ENCODE data around the gene CEACAM1. TPM values are rescaled to one million over a fixed set of nuclear protein-coding genes. Genes with fewer than 3 reads are reported as not detected.

Gene CEACAM1
- total RNA-seq, 1 donor: not detected

GRCh38 chr19:42555801-42556200 is 27.5 kb upstream of the CEACAM1 start:
- Histone ChIP-seq H3K4me3 (ENCODE audit: insufficient read depth, low read length) (no peak overlapping the region), H3K9me3 (ENCODE audit: low read depth, low read length) (peaks cover 2% of the 10 kb centered on the region), H3K4me2 (ENCODE audit: insufficient read depth, low read length) (no peak overlapping the region), H3K27me3 (ENCODE audit: insufficient read depth, low read length) (peaks cover 51% of the 10 kb centered on the region), H3K79me2 (ENCODE audit: insufficient read depth, low read length) (no peaks in the 10 kb centered on the region), H3K36me3 (ENCODE audit: insufficient read depth, low read length) (no peaks in the 10 kb centered on the region), H2AFZ (ENCODE audit: low read length) (no peak overlapping the region), H4K20me1 (ENCODE audit: insufficient read depth, low read length) (peaks cover 11% of the 10 kb centered on the region), H3K4me1 (ENCODE audit: insufficient read depth, low read length) (no peaks in the 10 kb centered on the region), H3K27ac (ENCODE audit: low read depth, low read length) (no peak overlapping the region)
- peak; percentile 8 for DNase-seq (ENCODE audit: insufficient read length, low spot score, missing footprints)
- TF ChIP-seq CTCF (IDR thresholded peaks at IDR 0.05; ENCODE audit: extremely low read depth, low read depth, low read length): no peak

GRCh38 chr19:42555317-42555716 is 27.0 kb upstream of the CEACAM1 start:
- Histone ChIP-seq H3K79me2 (ENCODE audit: insufficient read depth, low read length) (no peaks in the 10 kb centered on the region), H3K4me2 (ENCODE audit: insufficient read depth, low read length) (no peak overlapping the region), H3K4me1 (ENCODE audit: insufficient read depth, low read length) (no peaks in the 10 kb centered on the region), H3K9me3 (ENCODE audit: low read depth, low read length) (peaks cover 2% of the 10 kb centered on the region), H3K27me3 (ENCODE audit: insufficient read depth, low read length) (peaks cover 50% of the 10 kb centered on the region), H4K20me1 (ENCODE audit: insufficient read depth, low read length) (peaks cover 11% of the 10 kb centered on the region), H3K4me3 (ENCODE audit: insufficient read depth, low read length) (no peak overlapping the region), H2AFZ (ENCODE audit: low read length) (no peak overlapping the region), H3K36me3 (ENCODE audit: insufficient read depth, low read length) (no peaks in the 10 kb centered on the region), H3K27ac (ENCODE audit: low read depth, low read length) (no peak overlapping the region)
- peak; percentile 19 for DNase-seq (ENCODE audit: insufficient read length, low spot score, missing footprints)
- TF ChIP-seq CTCF (IDR thresholded peaks at IDR 0.05; ENCODE audit: extremely low read depth, low read depth, low read length): no peak

- no peak for TF ChIP-seq CTCF (IDR thresholded peaks at IDR 0.05; ENCODE audit: extremely low read depth, low read depth, low read length)
- peaks cover 11% of the 10 kb centered on the region for H4K20me1 ChIP-seq (ENCODE audit: insufficient read depth, low read length)
- peaks cover 43% of the 10 kb centered on the region for H3K27me3 ChIP-seq (ENCODE audit: insufficient read depth, low read length)
- H3K27ac ChIP-seq (ENCODE audit: low read depth, low read length): no peak overlapping the region
- no peaks in the 10 kb centered on the region for H3K79me2 ChIP-seq (ENCODE audit: insufficient read depth, low read length)
- no peaks in the 10 kb centered on the region for H3K4me1 ChIP-seq (ENCODE audit: insufficient read depth, low read length)
- H3K36me3 ChIP-seq (ENCODE audit: insufficient read depth, low read length): no peaks in the 10 kb centered on the region
- peaks cover 2% of the 10 kb centered on the region for H3K9me3 ChIP-seq (ENCODE audit: low read depth, low read length)
- H3K4me3 ChIP-seq (ENCODE audit: insufficient read depth, low read length): no peak overlapping the region
- H2AFZ ChIP-seq (ENCODE audit: low read length): no peak overlapping the region
- peak; percentile 65 for DNase-seq (ENCODE audit: insufficient read length, low spot score, missing footprints)
- H3K4me2 ChIP-seq (ENCODE audit: insufficient read depth, low read length): no peak overlapping the region
Measured at GRCh38 chr19:42554046-42554575, 25.8 kb upstream of the CEACAM1 start.

GRCh38 chr19:42553292-42554045 is 25.2 kb upstream of the CEACAM1 start:
- Histone ChIP-seq H3K79me2 (ENCODE audit: insufficient read depth, low read length) (no peaks in the 10 kb centered on the region), H3K9me3 (ENCODE audit: low read depth, low read length) (peaks cover 2% of the 10 kb centered on the region), H3K4me3 (ENCODE audit: insufficient read depth, low read length) (no peak overlapping the region), H3K4me1 (ENCODE audit: insufficient read depth, low read length) (no peaks in the 10 kb centered on the region), H3K27ac (ENCODE audit: low read depth, low read length) (no peak overlapping the region), H3K27me3 (ENCODE audit: insufficient read depth, low read length) (peaks cover 40% of the 10 kb centered on the region), H4K20me1 (ENCODE audit: insufficient read depth, low read length) (peaks cover 11% of the 10 kb centered on the region), H2AFZ (ENCODE audit: low read length) (no peak overlapping the region), H3K4me2 (ENCODE audit: insufficient read depth, low read length) (no peak overlapping the region), H3K36me3 (ENCODE audit: insufficient read depth, low read length) (no peaks in the 10 kb centered on the region)
- peak; percentile 82 for DNase-seq (ENCODE audit: insufficient read length, low spot score, missing footprints)
- TF ChIP-seq CTCF (IDR thresholded peaks at IDR 0.05; ENCODE audit: extremely low read depth, low read depth, low read length): no peak
